Activated gamma-delta T cell (primary cell): ENCODE results near the gene NFASC.

Experiments used
- DNase-seq: peaks from one replicate; lab custom pipeline; 2025; lab: John Stamatoyannopoulos, UW

The NFASC gene

GRCh38 chr1:205062895-205063294 lies 192.2 kb downstream of the NFASC start:
- DNase-seq, result no peak

GRCh38 chr1:205064301-205064700 lies 193.6 kb downstream of the NFASC start:
- DNase-seq, result no peak

DNA sequence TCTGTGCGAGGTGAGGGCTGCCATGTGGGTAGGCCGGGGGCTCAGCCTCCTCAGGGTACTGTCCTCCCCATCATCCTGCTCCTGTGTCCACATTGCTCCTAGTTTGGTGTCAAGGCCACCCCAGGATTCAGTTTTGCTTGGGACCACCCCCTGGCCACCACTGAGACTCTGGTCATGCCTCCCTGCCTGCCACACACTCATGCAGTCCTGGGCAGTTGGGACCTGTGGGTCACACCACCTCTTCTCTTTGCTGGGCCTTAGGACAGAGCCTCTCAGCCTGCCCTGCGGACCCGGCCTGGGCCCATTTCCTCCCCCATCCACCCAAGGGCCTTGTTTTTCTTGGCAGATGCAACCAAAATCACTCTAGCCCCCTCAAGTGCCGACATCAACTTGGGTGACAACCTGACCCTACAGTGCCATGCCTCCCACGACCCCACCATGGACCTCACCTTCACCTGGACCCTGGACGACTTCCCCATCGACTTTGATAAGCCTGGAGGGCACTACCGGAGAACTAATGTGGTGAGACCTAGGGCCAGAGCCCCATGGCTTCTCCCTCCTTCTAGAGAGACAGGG lies 194.2 kb downstream of the NFASC start:
- DNase-seq, result no peak

- DNase-seq, result no peak
These were observed 195.0 kb downstream of the NFASC start for GRCh38 chr1:205065666-205066065.

DNA sequence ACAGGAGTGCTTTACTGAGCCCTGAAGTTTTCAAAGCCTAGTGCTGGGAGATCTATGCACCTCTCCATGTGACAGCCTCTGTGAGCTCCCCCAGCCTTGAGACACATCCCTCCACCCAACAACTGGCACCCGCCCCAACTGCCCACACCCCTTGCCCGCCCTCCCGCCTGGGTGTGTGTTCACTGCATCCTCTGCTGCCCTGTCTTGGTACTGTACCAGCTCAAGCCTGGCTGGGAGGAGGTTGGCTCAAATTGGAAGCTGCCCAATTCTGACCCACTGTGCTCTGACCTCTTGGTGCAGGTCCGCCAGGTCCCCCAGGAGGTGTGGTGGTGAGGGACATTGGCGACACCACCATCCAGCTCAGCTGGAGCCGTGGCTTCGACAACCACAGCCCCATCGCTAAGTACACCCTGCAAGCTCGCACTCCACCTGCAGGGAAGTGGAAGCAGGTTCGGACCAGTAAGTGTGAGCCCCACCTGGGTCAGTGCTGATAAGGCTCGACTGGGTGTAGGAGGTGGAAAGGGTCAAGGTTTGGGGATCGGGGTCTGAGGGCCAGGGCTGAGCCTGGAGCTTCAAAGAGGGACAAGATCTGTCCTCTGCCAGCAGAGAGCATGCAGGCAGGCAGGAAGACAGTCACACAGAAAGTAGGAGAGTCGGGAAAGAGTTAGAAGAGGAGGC lies 195.6 kb downstream of the NFASC start:
- DNase-seq, result no peak

DNA sequence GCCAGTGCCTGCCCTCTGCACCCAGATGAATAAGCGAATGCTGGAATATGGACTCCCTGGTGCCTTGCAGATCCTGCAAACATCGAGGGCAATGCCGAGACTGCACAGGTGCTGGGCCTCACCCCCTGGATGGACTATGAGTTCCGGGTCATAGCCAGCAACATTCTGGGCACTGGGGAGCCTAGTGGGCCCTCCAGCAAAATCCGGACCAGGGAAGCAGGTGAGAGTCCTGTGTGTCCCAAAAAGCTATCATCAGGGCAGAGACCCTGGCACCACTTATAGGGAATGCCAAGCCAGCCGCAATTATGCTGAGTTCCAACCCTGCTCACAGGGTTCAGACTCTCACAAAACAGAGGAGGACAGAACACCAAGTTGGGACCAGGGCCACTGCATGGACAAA lies 196.4 kb downstream of the NFASC start:
- no peak for DNase-seq

GRCh38 chr1:205068001-205068400 lies 197.3 kb downstream of the NFASC start:
- DNase-seq, result no peak

DNA sequence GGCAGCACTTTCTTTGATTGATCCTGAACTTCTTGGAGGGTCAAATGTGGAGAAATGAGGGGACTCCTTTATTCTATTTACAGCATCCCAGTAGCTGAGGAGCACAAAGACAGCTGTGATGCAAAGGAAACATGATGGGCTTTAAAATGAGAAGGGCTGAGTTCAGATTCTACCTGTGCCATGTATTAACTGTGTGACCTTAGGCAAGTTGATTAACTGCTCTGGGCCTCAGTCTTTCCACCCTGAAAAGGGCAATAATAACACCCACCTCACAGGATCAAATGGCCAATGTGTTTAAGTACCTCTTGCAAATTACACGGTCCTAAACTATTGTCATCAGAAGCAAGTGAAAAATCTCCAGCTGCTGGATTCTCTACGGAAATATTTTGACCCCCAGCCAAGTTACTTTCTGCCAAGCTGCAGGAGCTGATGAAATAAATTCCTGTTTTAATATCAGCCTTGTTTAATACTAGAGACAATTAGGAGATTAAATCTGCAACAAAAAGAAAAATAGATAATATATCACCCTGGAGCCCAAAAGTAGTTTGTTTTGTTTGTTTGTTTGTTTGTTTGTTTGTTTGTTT lies 197.9 kb downstream of the NFASC start:
- no peak for DNase-seq

GRCh38 chr1:205069371-205070125 lies 198.9 kb downstream of the NFASC start:
- DNase-seq, result no peak

DNA sequence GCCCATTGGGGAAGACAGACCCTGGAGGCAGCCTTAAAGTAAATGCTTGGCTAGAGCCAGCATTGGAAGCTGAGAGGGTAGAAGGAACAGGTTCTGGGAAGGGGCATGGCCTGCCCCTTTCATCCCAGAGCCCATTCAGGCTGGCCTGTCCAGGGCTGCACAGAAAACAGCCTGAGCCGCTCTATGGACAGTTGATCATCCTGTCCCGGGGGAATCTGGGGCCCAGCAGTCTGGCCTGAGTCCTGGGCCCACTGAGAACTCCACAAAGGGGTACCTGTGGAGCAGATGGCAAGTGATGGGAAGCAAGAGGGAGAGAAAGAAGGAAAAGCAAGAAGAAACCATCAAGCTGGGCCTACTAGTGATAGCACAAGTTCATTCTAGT lies 200.4 kb downstream of the NFASC start:
- no peak for DNase-seq

GRCh38 chr1:205071801-205072200 lies 201.1 kb downstream of the NFASC start:
- DNase-seq, result no peak

DNA sequence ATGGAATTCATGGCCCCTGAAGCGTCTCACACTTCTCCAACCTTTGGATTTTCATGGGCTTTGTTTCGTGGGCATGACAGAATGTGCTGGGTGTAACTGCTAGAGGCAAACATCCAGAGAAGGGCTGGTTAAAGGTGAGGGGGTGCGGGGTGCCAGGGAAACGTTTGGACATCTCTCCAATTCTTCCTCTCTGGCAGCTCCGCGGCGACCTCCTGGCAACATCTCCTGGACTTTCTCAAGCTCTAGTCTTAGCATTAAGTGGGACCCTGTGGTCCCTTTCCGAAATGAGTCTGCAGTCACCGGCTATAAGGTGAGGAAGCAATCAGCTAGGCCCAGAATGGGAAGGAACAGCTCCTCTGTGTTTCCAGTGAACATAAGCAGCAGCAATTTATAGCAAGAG lies 201.6 kb downstream of the NFASC start:
- no peak for DNase-seq
